GM19324 (cell line): ENCODE results near the gene HMGCL.
"Not testable (repeated sequence)": the region's sequence is repeated elsewhere in the genome, so short reads cannot be mapped to it uniquely, and the experiment has no call there.

Experiments
- ATAC-seq: cut with Tn5 transposase; IDR thresholded peaks from one replicate; pipeline ENCODE4 v1.9.1; 2021; ENCODE audit warnings: mild to moderate bottlenecking, moderate library complexity; ENCODE audit not compliant: unreplicated experiment, low FRiP score

Gene HMGCL

GRCh38 chr1:23825076-23825761 lies at the start of gene HMGCL:
TSS of gene HMGCL (minus strand) at chr1:23825429. CDS start at chr1:23825415, 14 bp downstream.
- peak; percentile 88 for ATAC-seq

GRCh38 chr1:23872421-23872820 lies 47.2 kb upstream of the HMGCL start:
- ATAC-seq: no peak

GRCh38 chr1:23869051-23869450 lies 43.8 kb upstream of the HMGCL start:
- ATAC-seq: no peak

- ATAC-seq: no peak
Observed at GRCh38 chr1:23868557-23869016, 43.4 kb upstream of the HMGCL start.

GRCh38 chr1:23867895-23868556 lies 42.8 kb upstream of the HMGCL start, which contains the start of gene FUCA1:
TSS of gene FUCA1 (minus strand) at chr1:23868290. CDS start at chr1:23868286, 4 bp downstream.
- peak; percentile 96 for ATAC-seq

- no peak for ATAC-seq
Observed at GRCh38 chr1:23867542-23867894, 42.3 kb upstream of the HMGCL start.

- ATAC-seq: no peak
Observed at GRCh38 chr1:23865543-23865930, 40.3 kb upstream of the HMGCL start.

GRCh38 chr1:23864801-23865542 lies 39.7 kb upstream of the HMGCL start:
- no peak for ATAC-seq

GRCh38 chr1:23862640-23863039 lies 37.4 kb upstream of the HMGCL start:
- ATAC-seq: no peak

- no peak for ATAC-seq
Observed at GRCh38 chr1:23854568-23854967, 29.3 kb upstream of the HMGCL start.

GRCh38 chr1:23853124-23853523 lies 27.9 kb upstream of the HMGCL start:
- ATAC-seq: not testable (repeated sequence)

GRCh38 chr1:23851406-23851805 lies 26.2 kb upstream of the HMGCL start:
- not testable (repeated sequence) for ATAC-seq

- ATAC-seq: no peak
Observed at GRCh38 chr1:23848673-23849616, 23.7 kb upstream of the HMGCL start.

- not testable (repeated sequence) for ATAC-seq
Observed at GRCh38 chr1:23847482-23848095, 22.4 kb upstream of the HMGCL start.

GRCh38 chr1:23845163-23845562 lies 19.9 kb upstream of the HMGCL start:
- ATAC-seq: no peak

GRCh38 chr1:23843644-23844043 lies 18.4 kb upstream of the HMGCL start:
- ATAC-seq: no peak

- no peak for ATAC-seq
Observed at GRCh38 chr1:23838401-23838866, 13.2 kb upstream of the HMGCL start.

GRCh38 chr1:23837908-23838307 lies 12.7 kb upstream of the HMGCL start:
- ATAC-seq: no peak

GRCh38 chr1:23836037-23836436 lies 10.8 kb upstream of the HMGCL start:
- ATAC-seq: no peak

GRCh38 chr1:23834156-23834555 lies 8.9 kb upstream of the HMGCL start:
- ATAC-seq: not testable (repeated sequence)
